Brain microvascular endothelial cell (primary cell): ENCODE data around the gene RAC2.

Source experiments
- DNase-seq: peaks from one replicate; pipeline ENCODE4 v3.0.0-alpha.2; 2020
- H3K27ac ChIP-seq: fragments of 250-450 bp; sonication (Bioruptor Pico); 2 replicates; pipeline ENCODE4 v1.5.1; 2020; ENCODE audit warnings: mild to moderate bottlenecking, moderate library complexity
- H3K27me3 ChIP-seq: fragments of 250-450 bp; sonication (Bioruptor Pico); replicated peaks from 2 replicates; pipeline ENCODE4 v1.5.1; 2020; ENCODE audit warnings: mild to moderate bottlenecking
- H3K36me3 ChIP-seq: fragments of 250-450 bp; sonication (Bioruptor Pico); replicated peaks from 2 replicates; pipeline ENCODE4 v1.5.1; 2020; ENCODE audit warnings: mild to moderate bottlenecking
- H3K4me3 ChIP-seq: 2 replicates; pipeline ENCODE4 v1.5.1; 2011; ENCODE audit warnings: low read depth, mild to moderate bottlenecking, control low read depth, low read length, moderate library complexity
- CTCF ChIP-seq: IDR thresholded peaks from 2 replicates; pipeline ENCODE4 v1.5.1; 2011; ENCODE audit warnings: low read depth, mild to moderate bottlenecking, moderate library complexity, low read length, control low read depth, inconsistent platforms; ENCODE audit errors: missing control alignments
- in situ Hi-C: cut with HindIII; loops from 2 replicates; pipeline ENCODE4 v1.10.0; 2017; ENCODE audit warnings: low sequenced_read_pairs, low pct_ligation_motif_present

Gene RAC2

GRCh38 chr22:37210041-37210803 lies 33.8 kb downstream of the RAC2 start:
- TF ChIP-seq CTCF: no peak
- no peak overlapping the region for H3K4me3 ChIP-seq
- in situ Hi-C loops: no loop called here

GRCh38 chr22:37209140-37209845 lies 34.8 kb downstream of the RAC2 start:
- in situ Hi-C loops: no loop called here
- Histone ChIP-seq H3K36me3 (no peaks in the 10 kb centered on the region), H3K27me3 (no peaks in the 10 kb centered on the region), H3K27ac (no peak overlapping the region), H3K4me3 (no peak overlapping the region)
- no peak for DNase-seq
- TF ChIP-seq CTCF: no peak

More at GRCh38 chr22:37210041-37210803, 33.8 kb downstream of the RAC2 start:
- H3K36me3 ChIP-seq: no peaks in the 10 kb centered on the region
- H3K27me3 ChIP-seq: no peaks in the 10 kb centered on the region
- DNase-seq: no peak
- no peak overlapping the region for H3K27ac ChIP-seq

- no peak overlapping the region for H3K4me3 ChIP-seq
- TF ChIP-seq CTCF: no peak
- no peaks in the 10 kb centered on the region for H3K36me3 ChIP-seq
- in situ Hi-C loops: no loop called here
- H3K27me3 ChIP-seq: no peaks in the 10 kb centered on the region
- no peak for DNase-seq
- H3K27ac ChIP-seq: no peak overlapping the region
These were observed 35.5 kb downstream of the RAC2 start for GRCh38 chr22:37208401-37209139.

GRCh38 chr22:37207981-37208380 lies 36.1 kb downstream of the RAC2 start:
- Histone ChIP-seq H3K27ac (no peak overlapping the region), H3K4me3 (no peak overlapping the region), H3K27me3 (no peaks in the 10 kb centered on the region), H3K36me3 (no peaks in the 10 kb centered on the region)
- in situ Hi-C loops: no loop called here
- no peak for TF ChIP-seq CTCF
- no peak for DNase-seq

GRCh38 chr22:37206841-37207821 lies 36.9 kb downstream of the RAC2 start:
- TF ChIP-seq CTCF: no peak
- Histone ChIP-seq H3K27ac (no peak overlapping the region), H3K36me3 (no peaks in the 10 kb centered on the region), H3K27me3 (no peaks in the 10 kb centered on the region), H3K4me3 (no peak overlapping the region)
- in situ Hi-C loops: no loop called here
- DNase-seq: no peak
